ENCODE data around the gene PACRG. TPM values are rescaled to one million over a fixed set of nuclear protein-coding genes. Genes with fewer than 3 reads are reported as not detected.

The PACRG gene
- total RNA-seq, 3 donors from 2014 or later: 0.64 to 6.4 (median 4.6) TPM

DNA sequence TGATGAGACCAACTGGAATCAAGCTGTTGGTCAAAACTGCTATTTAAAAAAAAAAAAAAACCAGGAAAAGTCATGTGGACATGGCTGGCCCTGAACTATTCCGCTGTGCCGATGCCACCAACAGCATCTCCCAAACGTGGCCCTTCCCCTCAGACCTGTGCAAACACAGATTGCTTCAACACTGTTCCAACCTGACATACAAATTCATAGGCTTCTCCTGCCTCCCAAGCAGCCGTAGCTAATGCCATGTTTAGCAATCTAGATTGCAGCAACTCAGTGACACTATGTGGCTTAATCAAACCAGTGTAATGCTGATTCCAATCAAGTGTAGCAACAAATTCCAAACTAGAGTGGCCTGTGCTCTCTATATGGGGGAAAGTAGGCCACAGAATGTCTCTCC lies 16.4 kb upstream of the PACRG start:
- DNase-seq (ENCODE audit: low spot score in 2 of 2): no peak
- intact Hi-C loops (cut with DNase I; ENCODE audit: low total_unique reads): no loop called here
- Histone ChIP-seq H3K4me1 (no peaks in the 10 kb centered on the region), H3K4me3 (no peak overlapping the region), H3K9me3 (no peaks in the 10 kb centered on the region), H3K36me3 (no peaks in the 10 kb centered on the region), H3K27ac (no peak overlapping the region), H3K27me3 (no peaks in the 10 kb centered on the region)
- TF ChIP-seq POLR2AphosphoS5 (IDR thresholded peaks at IDR 0.05) (no peak), POLR2A (IDR thresholded peaks at IDR 0.05) (no peak)
- TF ChIP-seq, protein P1, sequence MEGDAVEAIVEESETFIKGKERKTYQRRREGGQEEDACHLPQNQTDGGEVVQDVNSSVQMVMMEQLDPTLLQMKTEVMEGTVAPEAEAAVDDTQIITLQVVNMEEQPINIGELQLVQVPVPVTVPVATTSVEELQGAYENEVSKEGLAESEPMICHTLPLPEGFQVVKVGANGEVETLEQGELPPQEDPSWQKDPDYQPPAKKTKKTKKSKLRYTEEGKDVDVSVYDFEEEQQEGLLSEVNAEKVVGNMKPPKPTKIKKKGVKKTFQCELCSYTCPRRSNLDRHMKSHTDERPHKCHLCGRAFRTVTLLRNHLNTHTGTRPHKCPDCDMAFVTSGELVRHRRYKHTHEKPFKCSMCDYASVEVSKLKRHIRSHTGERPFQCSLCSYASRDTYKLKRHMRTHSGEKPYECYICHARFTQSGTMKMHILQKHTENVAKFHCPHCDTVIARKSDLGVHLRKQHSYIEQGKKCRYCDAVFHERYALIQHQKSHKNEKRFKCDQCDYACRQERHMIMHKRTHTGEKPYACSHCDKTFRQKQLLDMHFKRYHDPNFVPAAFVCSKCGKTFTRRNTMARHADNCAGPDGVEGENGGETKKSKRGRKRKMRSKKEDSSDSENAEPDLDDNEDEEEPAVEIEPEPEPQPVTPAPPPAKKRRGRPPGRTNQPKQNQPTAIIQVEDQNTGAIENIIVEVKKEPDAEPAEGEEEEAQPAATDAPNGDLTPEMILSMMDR (IDR thresholded peaks at IDR 0.05): no peak

DNA sequence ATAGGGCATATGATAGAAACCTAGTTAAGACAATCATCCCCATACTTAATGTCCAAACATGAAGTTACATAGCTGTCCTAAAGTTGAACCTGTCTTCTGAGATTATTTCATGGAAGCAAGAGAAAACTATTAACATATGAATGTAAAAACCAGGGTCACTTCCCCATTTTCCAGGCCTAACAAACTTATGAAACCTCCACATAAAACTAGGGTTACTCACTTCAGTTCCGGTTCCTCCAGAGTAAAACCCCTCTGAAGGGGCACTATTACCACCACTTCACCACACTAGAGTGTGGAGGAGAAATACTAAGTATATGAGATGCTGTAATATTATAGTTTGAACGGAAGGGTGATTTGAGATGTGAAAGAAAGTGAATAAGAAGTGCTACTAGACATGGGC lies 15.1 kb upstream of the PACRG start:
- Histone ChIP-seq H3K27ac (no peak overlapping the region), H3K36me3 (no peaks in the 10 kb centered on the region), H3K9me3 (no peaks in the 10 kb centered on the region), H3K27me3 (no peaks in the 10 kb centered on the region), H3K4me3 (no peak overlapping the region), H3K4me1 (no peaks in the 10 kb centered on the region)
- intact Hi-C loops (cut with DNase I; ENCODE audit: low total_unique reads): no loop called here
- no peak for DNase-seq (ENCODE audit: low spot score in 2 of 2)
- TF ChIP-seq, protein P1 (IDR thresholded peaks at IDR 0.05): no peak
- TF ChIP-seq POLR2A (IDR thresholded peaks at IDR 0.05) (no peak), POLR2AphosphoS5 (IDR thresholded peaks at IDR 0.05) (no peak)

DNA sequence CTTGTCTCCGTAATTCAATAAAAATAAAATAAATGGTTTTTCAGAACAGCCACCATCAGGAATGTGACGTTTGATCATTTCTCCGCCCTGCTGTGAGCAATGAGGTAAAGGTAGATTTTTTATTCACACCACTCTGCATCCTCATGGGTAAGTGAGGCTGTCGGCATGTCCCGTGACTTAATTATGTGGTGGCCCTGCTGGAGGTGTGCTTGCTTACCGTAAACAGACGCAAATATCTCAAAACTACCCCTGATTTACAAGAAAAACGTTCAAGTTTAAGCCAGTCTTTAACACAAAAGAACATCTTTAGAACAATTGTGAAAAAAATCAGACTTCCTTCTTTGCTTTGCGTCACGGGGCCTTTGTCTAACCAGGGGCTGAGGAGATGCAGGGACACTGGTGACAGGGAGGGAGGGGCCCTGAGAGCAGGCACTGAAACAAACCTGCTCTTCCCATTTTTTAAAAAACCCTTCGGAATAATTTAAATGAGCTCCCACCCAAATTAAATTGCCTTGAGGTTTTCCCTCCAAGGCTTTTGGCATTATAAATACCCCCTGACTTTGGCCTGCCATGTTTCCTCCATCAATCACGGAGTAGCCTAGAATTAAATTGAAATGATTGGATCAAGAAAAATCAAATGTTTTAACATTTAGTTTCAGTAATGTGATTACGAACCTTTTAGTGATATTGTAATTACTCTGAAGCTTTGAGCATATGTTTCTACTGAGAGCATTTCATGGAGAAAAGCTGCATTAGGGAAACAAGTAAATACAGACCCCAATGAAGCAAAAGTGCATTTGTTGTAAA lies 13.6 kb upstream of the PACRG start:
- Histone ChIP-seq H3K36me3 (no peaks in the 10 kb centered on the region), H3K9me3 (no peaks in the 10 kb centered on the region), H3K27me3 (no peaks in the 10 kb centered on the region), H3K4me1 (no peaks in the 10 kb centered on the region), H3K27ac (no peak overlapping the region), H3K4me3 (no peak overlapping the region)
- intact Hi-C loops (cut with DNase I; ENCODE audit: low total_unique reads): no loop called here
- no peak for TF ChIP-seq POLR2AphosphoS5 (IDR thresholded peaks at IDR 0.05)
- TF ChIP-seq POLR2A (IDR thresholded peaks at IDR 0.05): no peak
- TF ChIP-seq, protein P1 (IDR thresholded peaks at IDR 0.05): no peak
- DNase-seq (ENCODE audit: low spot score in 2 of 2): no peak

DNA sequence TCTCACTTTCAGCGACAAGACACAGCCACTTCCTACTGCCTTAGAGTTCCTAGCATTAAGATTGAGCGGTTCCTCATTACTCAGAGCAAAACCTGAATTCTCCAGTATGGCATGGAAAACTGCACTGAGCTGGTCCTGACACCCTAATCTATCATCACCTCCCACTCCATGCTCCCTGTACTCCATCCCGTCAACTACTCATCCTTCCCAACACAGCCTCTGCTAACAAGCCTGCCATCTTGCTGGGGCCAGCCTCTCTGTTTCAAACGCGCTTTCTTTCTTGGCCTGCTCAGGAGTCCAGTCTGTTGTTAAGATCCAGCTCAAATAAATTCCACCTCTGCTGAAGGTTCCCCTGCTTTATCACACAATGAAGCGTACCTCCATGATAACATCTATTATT lies 12.2 kb upstream of the PACRG start:
- no peaks in the 10 kb centered on the region for H3K9me3 ChIP-seq
- intact Hi-C loops (cut with DNase I; ENCODE audit: low total_unique reads): no loop called here

DNA sequence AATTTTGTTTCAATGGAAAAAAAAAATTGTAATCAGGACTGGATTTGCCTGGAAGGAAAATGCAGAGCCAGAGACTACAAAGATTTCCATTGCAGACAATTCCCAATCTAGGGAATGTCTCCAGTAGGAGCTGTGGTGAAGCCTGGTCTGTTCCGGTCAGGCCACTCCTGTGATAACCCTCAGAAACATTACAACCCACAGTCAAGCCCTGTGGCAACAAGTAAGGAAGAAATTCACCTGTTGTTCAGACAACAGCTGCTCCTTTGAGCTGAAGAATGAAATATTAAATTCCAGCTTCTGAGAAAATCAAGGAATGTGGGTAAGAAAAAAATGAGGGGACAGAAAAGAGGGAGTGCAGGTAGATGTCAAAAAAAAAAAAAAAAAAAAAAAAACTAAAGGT lies 8.2 kb upstream of the PACRG start:
- Histone ChIP-seq H3K36me3 (no peaks in the 10 kb centered on the region), H3K4me3 (no peak overlapping the region), H3K9me3 (no peaks in the 10 kb centered on the region), H3K27me3 (no peaks in the 10 kb centered on the region), H3K27ac (no peak overlapping the region), H3K4me1 (no peaks in the 10 kb centered on the region)
- TF ChIP-seq POLR2A (IDR thresholded peaks at IDR 0.05) (no peak), POLR2AphosphoS5 (IDR thresholded peaks at IDR 0.05) (no peak)
- TF ChIP-seq, protein P1 (IDR thresholded peaks at IDR 0.05): no peak
- DNase-seq (ENCODE audit: low spot score in 2 of 2): no peak
- intact Hi-C loops (cut with DNase I; ENCODE audit: low total_unique reads): no loop called here

More for the DNA sequence above, 12.2 kb upstream of the PACRG start:
- TF ChIP-seq, protein P1 (IDR thresholded peaks at IDR 0.05): no peak
- TF ChIP-seq POLR2A (IDR thresholded peaks at IDR 0.05) (no peak), POLR2AphosphoS5 (IDR thresholded peaks at IDR 0.05) (no peak)
- Histone ChIP-seq H3K36me3 (no peaks in the 10 kb centered on the region), H3K4me3 (no peak overlapping the region), H3K27ac (no peak overlapping the region), H3K4me1 (no peaks in the 10 kb centered on the region), H3K27me3 (no peaks in the 10 kb centered on the region)
- no peak for DNase-seq (ENCODE audit: low spot score in 2 of 2)
